ENCODE measurements around the gene COL8A1. TPM values are rescaled to one million over a fixed set of nuclear protein-coding genes. Genes with fewer than 3 reads are reported as not detected.

The COL8A1 gene
- total RNA-seq, 1 donor from 2014 or later, result 95.1 TPM

GRCh38 chr3:99640214-99640851 lies 1.9 kb downstream of the COL8A1 start:
- TF ChIP-seq, protein P1, sequence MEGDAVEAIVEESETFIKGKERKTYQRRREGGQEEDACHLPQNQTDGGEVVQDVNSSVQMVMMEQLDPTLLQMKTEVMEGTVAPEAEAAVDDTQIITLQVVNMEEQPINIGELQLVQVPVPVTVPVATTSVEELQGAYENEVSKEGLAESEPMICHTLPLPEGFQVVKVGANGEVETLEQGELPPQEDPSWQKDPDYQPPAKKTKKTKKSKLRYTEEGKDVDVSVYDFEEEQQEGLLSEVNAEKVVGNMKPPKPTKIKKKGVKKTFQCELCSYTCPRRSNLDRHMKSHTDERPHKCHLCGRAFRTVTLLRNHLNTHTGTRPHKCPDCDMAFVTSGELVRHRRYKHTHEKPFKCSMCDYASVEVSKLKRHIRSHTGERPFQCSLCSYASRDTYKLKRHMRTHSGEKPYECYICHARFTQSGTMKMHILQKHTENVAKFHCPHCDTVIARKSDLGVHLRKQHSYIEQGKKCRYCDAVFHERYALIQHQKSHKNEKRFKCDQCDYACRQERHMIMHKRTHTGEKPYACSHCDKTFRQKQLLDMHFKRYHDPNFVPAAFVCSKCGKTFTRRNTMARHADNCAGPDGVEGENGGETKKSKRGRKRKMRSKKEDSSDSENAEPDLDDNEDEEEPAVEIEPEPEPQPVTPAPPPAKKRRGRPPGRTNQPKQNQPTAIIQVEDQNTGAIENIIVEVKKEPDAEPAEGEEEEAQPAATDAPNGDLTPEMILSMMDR (IDR thresholded peaks at IDR 0.05), result no peak
- no peak overlapping the region for H3K27ac ChIP-seq
- H3K27me3 ChIP-seq, result no peaks in the 10 kb centered on the region
- no peaks in the 10 kb centered on the region for H3K9me3 ChIP-seq
- H3K4me3 ChIP-seq, result peak overlapping the region; percentile 62
- no peak for ATAC-seq
- H3K4me1 ChIP-seq, result no peaks in the 10 kb centered on the region
- no peak for DNase-seq
- intact Hi-C loops (cut with DNase I), result no loop called here
- no peaks in the 10 kb centered on the region for H3K36me3 ChIP-seq

GRCh38 chr3:99641480-99641879 lies 3.1 kb downstream of the COL8A1 start:
- ATAC-seq, result no peak
- no peak overlapping the region for H3K27ac ChIP-seq
- no peaks in the 10 kb centered on the region for H3K36me3 ChIP-seq
- H3K9me3 ChIP-seq, result no peaks in the 10 kb centered on the region
- no peaks in the 10 kb centered on the region for H3K27me3 ChIP-seq
- TF ChIP-seq, protein P1 (IDR thresholded peaks at IDR 0.05), result no peak
- intact Hi-C loops (cut with DNase I), result no loop called here
- peak overlapping the region; percentile 62 for H3K4me3 ChIP-seq
- no peak for DNase-seq
- H3K4me1 ChIP-seq, result peaks cover under 1% of the 10 kb centered on the region

DNA sequence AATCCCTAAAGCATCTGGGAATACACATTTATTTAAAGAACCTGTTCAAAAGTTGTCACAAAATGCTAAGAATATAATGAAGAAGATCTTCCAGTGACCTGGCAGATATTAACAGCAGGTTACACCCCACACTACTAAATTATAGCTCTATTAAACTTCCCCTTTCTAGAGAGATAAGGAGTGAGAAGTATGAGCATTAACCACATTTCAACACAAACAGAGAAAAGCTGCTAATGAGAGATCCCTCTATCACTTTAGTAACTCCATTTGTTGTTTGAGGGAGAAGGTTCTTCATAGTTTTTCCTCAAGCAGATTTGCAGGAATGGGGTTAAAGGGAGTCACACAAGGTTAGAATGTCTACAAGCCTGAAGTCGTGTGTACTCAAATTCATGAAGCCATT lies 3.6 kb downstream of the COL8A1 start:
- DNase-seq (no peak), ATAC-seq (no peak)
- H3K4me3 ChIP-seq, result peak overlapping the region; percentile 62
- peaks cover 4% of the 10 kb centered on the region for H3K4me1 ChIP-seq
- no peaks in the 10 kb centered on the region for H3K36me3 ChIP-seq
- no peak overlapping the region for H3K27ac ChIP-seq
- H3K27me3 ChIP-seq, result no peaks in the 10 kb centered on the region
- TF ChIP-seq, protein P1 (IDR thresholded peaks at IDR 0.05), result no peak
- intact Hi-C loops (cut with DNase I), result no loop called here
- no peaks in the 10 kb centered on the region for H3K9me3 ChIP-seq

- Histone ChIP-seq H3K4me1 (peaks cover 12% of the 10 kb centered on the region), H3K27ac (no peak overlapping the region), H3K27me3 (no peaks in the 10 kb centered on the region), H3K9me3 (no peaks in the 10 kb centered on the region), H3K36me3 (no peaks in the 10 kb centered on the region), H3K4me3 (no peak overlapping the region)
- DNase-seq, result no peak
- TF ChIP-seq, protein P1 (IDR thresholded peaks at IDR 0.05), result no peak
- no peak for ATAC-seq
- intact Hi-C loops (cut with DNase I), result no loop called here
Measured at GRCh38 chr3:99644017-99644416, 5.6 kb downstream of the COL8A1 start.

GRCh38 chr3:99644746-99645145 lies 6.4 kb downstream of the COL8A1 start:
- intact Hi-C loops (cut with DNase I), result no loop called here
- H3K27ac ChIP-seq, result no peak overlapping the region
- no peak overlapping the region for H3K4me3 ChIP-seq
- TF ChIP-seq, protein P1 (IDR thresholded peaks at IDR 0.05), result no peak
- peaks cover 12% of the 10 kb centered on the region for H3K4me1 ChIP-seq
- no peaks in the 10 kb centered on the region for H3K27me3 ChIP-seq
- ATAC-seq, result no peak
- no peak for DNase-seq
- no peaks in the 10 kb centered on the region for H3K36me3 ChIP-seq
- no peaks in the 10 kb centered on the region for H3K9me3 ChIP-seq
